GM12878 (cell line): ENCODE results near the gene PYHIN1. TPM values are rescaled to one million over a fixed set of nuclear protein-coding genes. Genes with fewer than 3 reads are reported as not detected.

Source experiments
- ATAC-seq: fragments of 200-7000 bp; cut with Tn5 transposase; 3 replicates; pipeline ENCODE4 v1.9.1; 2020; ENCODE audit warnings: mild to moderate bottlenecking, moderate library complexity
- BruUV-seq: library from RNA; stranded (reverse); fragments of 400-500 nt; replicated peaks from 2 replicates; lab custom pipeline; 2021; lab: Mats Ljungman, UMichigan
- CTCF ChIA-PET: fragments of 300-600 bp; sonication (Branson Sonifier 250); formaldehyde crosslinking; extraction: SDS; loops from one replicate; lab custom pipeline; 2021; ENCODE audit warnings: inconsistent platforms; lab: Yijun Ruan, JAX
- POLR2A ChIA-PET: fragments of 350-600 bp; formaldehyde crosslinking; extraction: SDS; loops from one replicate; lab custom pipeline; 2021; ENCODE audit warnings: inconsistent platforms; lab: Charles Lee
- RAD21 ChIA-PET: fragments of 300-600 bp; sonication (Branson Sonifier 250); formaldehyde crosslinking; loops from one replicate; lab custom pipeline; 2023; ENCODE audit warnings: antibody characterized with exemption; ENCODE audit not compliant: unreplicated experiment; lab: Charles Lee
- SMC1A ChIA-PET: fragments of 300-600 bp; sonication (Branson Sonifier 250); formaldehyde crosslinking; loops from one replicate; lab custom pipeline; 2023; ENCODE audit not compliant: unreplicated experiment, uncharacterized antibody; lab: Charles Lee
- DNase-seq: peaks from one replicate; pipeline ENCODE4 v3.0.0-alpha.2; 2011; ENCODE audit warnings: low read depth, low spot score
- FAIRE-seq: peaks from 3 replicates; lab custom pipeline; 2011; peaks lifted over from hg19 to GRCh38; lab: Jason Lieb, UNC
- H2AFZ ChIP-seq: 2 replicates; pipeline ENCODE4 v1.6.0; 2011; ENCODE audit warnings: low read depth, low read length, control low read depth; ENCODE audit not compliant: control insufficient read depth
- H3K27ac ChIP-seq: 2 replicates; pipeline ENCODE4 v1.5.1; 2011; ENCODE audit warnings: control low read depth; ENCODE audit not compliant: control insufficient read depth, insufficient read depth
- H3K27me3 ChIP-seq, 2 experiments: replicated peaks in 1 of 2; 2 replicates each; pipeline versions ENCODE4 v1.6.0 to v1.6.1; 2011; ENCODE audit warnings: low read length in 1 of 2; ENCODE audit not compliant: control insufficient read depth in 2 of 2, insufficient read depth in 2 of 2
- H3K36me3 ChIP-seq, 2 experiments: 2 replicates each; pipeline ENCODE4 v1.5.1; 2011; ENCODE audit warnings: low read length in 1 of 2; ENCODE audit not compliant: control insufficient read depth in 2 of 2, insufficient read depth in 2 of 2
- H3K4me1 ChIP-seq: 2 replicates; pipeline ENCODE4 v1.6.1; 2011; ENCODE audit warnings: mild to moderate bottlenecking, low read length, moderate library complexity, mixed read lengths; ENCODE audit not compliant: control insufficient read depth, insufficient read depth
- H3K4me2 ChIP-seq: 2 replicates; pipeline ENCODE4 v1.6.0; 2011; ENCODE audit warnings: control low read depth; ENCODE audit not compliant: control insufficient read depth, insufficient read depth
- H3K4me3 ChIP-seq: fragments of 200-600 bp; sonication (generic); 2 replicates; pipeline ENCODE4 v1.5.1; 2016
- H3K79me2 ChIP-seq: 2 replicates; pipeline ENCODE4 v1.6.0; 2011; ENCODE audit warnings: low read length; ENCODE audit not compliant: control insufficient read depth, insufficient read depth
- H3K9ac ChIP-seq: 2 replicates; pipeline ENCODE4 v1.8.0; 2011; ENCODE audit warnings: low read length, control low read depth, mixed read lengths; ENCODE audit not compliant: control insufficient read depth, insufficient read depth
- H3K9me3 ChIP-seq: replicated peaks from 3 replicates; pipeline ENCODE4 v1.5.1; 2011; ENCODE audit warnings: mild to moderate bottlenecking, low read length; ENCODE audit not compliant: control insufficient read depth, insufficient read depth
- H4K20me1 ChIP-seq: 2 replicates; pipeline ENCODE4 v1.6.0; 2011; ENCODE audit not compliant: control insufficient read depth, insufficient read depth
- PAX8 ChIP-seq: fragments of 450-650 bp; IDR thresholded peaks from 2 replicates; pipeline ENCODE4 v1.6.1; 2017; ENCODE audit warnings: mild to moderate bottlenecking, moderate library complexity
- POLR2AphosphoS2 ChIP-seq: IDR thresholded peaks from 2 replicates; pipeline ENCODE4 v1.6.1; 2011; ENCODE audit warnings: low read depth, mild to moderate bottlenecking, low read length, improper control_type of control experiment, moderate library complexity
- WRNIP1 ChIP-seq: IDR thresholded peaks from 2 replicates; pipeline ENCODE4 v1.6.1; 2011; ENCODE audit warnings: low read depth, low read length, improper control_type of control experiment, borderline replicate concordance
- WGBS: methylation state at CpG from one replicate; pipeline ENCODE4 v1.1.6; 2016; ENCODE audit warnings: low lambda C conversion rate; ENCODE audit not compliant: insufficient replicate concordance, insufficient coverage; ENCODE audit errors: missing lambda C conversion rate; 5-methylcytosine and 5-hydroxymethylcytosine counted together
- in situ Hi-C: fragments of 300-500 bp; cut with MboI; formaldehyde crosslinking; loops from 9 replicates; pipeline ENCODE4 v1.14.3; 2018; ENCODE audit warnings: mixed read lengths
- intact Hi-C: fragments of 100-400 bp; cut with micrococcal nuclease; formaldehyde crosslinking; loops from one replicate; pipeline ENCODE4 v1.14.2; 2022; ENCODE audit not compliant: unreplicated experiment
- polyA plus RNA-seq, 11 experiments: library from polyadenylated mRNA; depleted of rRNA in 4 of 11; unstranded in 6 of 11; stranded (reverse) in 5 of 11; fragments of >200 nt; fragmentation: Nextera tagmentation in 4 of 11; fragmentation: Illumina TruSeq in 1 of 11; extraction: Ambion mirVana in 4 of 11; extraction: Trizol in 1 of 11; gene quantifications; 1 replicate in 1 of 11; 2 replicates in 10 of 11; pipeline versions ENCODE4 v1.2.1 to v1.2.3, GENCODE V29; 2011 to 2016; ENCODE audit warnings: inconsistent platforms in 2 of 11, missing spikeins in 2 of 11, low read depth in 1 of 11
- total RNA-seq, 4 experiments: library from RNA; depleted of rRNA in 3 of 4; stranded (reverse); fragments of >200 nt in 3 of 4; fragmentation: Illumina TruSeq in 1 of 4; extraction: Trizol in 1 of 4; gene quantifications; 2 replicates each; pipeline versions ENCODE4 v1.2.1 to v1.2.3, GENCODE V29; 2013 to 2021
- TF ChIP-seq, protein P1 (sequence below): fragments of 450-650 bp; formaldehyde crosslinking; IDR thresholded peaks from 2 replicates; pipeline ENCODE4 v1.4.0; 2022; ENCODE audit warnings: mild to moderate bottlenecking, moderate library complexity

The PYHIN1 gene
- total and polyA plus RNA-seq, 10 of the 15 experiments (the other 5 are each of a cell fraction or from before 2014, with no cell fraction given) = 0.19 to 7.2 (median 0.38) TPM

DNA sequence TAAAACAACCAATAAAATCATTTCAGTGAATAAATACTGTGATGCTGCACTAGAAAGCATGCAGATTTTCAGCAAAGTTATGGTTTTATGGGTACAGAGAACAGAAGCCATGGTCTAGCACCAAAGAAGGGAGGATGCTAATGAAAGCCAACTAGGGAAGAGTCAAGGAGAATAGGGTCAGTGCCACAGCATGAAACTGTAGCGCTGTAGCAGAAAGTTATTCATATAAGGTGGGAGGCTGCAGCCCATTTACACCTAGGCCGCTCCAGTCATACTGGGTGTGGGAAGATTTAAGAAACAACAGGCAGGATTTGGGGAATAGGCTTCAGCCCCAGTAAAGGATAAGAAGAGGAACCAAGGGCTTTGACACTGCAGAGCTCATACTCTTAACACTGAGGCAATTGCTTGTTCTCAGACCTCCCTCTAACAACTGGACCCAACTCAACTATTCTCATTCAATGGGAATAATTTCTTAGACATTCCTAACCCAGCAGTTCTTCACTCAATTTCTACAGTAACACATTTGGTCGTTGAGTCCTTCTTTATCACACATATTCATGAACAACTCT is 82.7 kb downstream of the PYHIN1 start:
- peak overlapping the region; percentile 99 for H3K9ac ChIP-seq
- H2AFZ ChIP-seq = no peak overlapping the region
- BruUV-seq = no TSS peak
- H3K36me3 ChIP-seq = peaks cover 4 to 33% of the 10 kb centered on the region in 2 experiments; a peak in 3 of 4 replicates
- peak overlapping the region; percentile 98 for H3K4me2 ChIP-seq
- ChIA-PET POLR2A (interaction anchor here (1.5 to 4.5 kb wide), 3 partner anchors 54 to 62 kb away, joined by 6 to 18 read pairs (median 10); partner anchors contain the start of gene AIM2), RAD21 (interaction anchor here (0.9 to 1.5 kb wide), 3 partner anchors 27 to 62 kb away, joined by 3 to 6 read pairs (median 5); partner anchors contain the start of gene AIM2), SMC1A (interaction anchor here (0.9 to 2.7 kb wide), 4 partner anchors 54 to 74 kb away, joined by 3 to 18 read pairs (median 3); partner anchors contain the start of gene AIM2), CTCF (interaction anchor here (1.0 to 7.4 kb wide), 4 partner anchors 15 to 62 kb away, joined by 3 to 37 read pairs (median 4); partner anchors contain the start of gene AIM2)
- intact Hi-C loops = no loop called here
- H3K9me3 ChIP-seq = no peaks in the 10 kb centered on the region
- FAIRE-seq (no peak), ATAC-seq (peak; percentile 13), DNase-seq (no peak)
- H4K20me1 ChIP-seq = no peaks in the 10 kb centered on the region
- no peaks in the 10 kb centered on the region for H3K27me3 ChIP-seq
- in situ Hi-C loops = no loop called here
- peak overlapping the region; percentile 76 for H3K4me3 ChIP-seq
- peak overlapping the region; percentile 100 for H3K27ac ChIP-seq
- WGBS = 36% methylated on average over 3 of the region's 3 CpGs
- TF ChIP-seq PAX8 (no peak), WRNIP1 (peak; percentile 73; the same call in 1 of the 2 replicates), POLR2AphosphoS2 (0 out of 2 replicates have a peak, but pooled peaks have one; percentile 9)
- peaks cover 97% of the 10 kb centered on the region for H3K79me2 ChIP-seq
- H3K4me1 ChIP-seq = peaks cover 7% of the 10 kb centered on the region; the same call in 1 of the 2 replicates

DNA sequence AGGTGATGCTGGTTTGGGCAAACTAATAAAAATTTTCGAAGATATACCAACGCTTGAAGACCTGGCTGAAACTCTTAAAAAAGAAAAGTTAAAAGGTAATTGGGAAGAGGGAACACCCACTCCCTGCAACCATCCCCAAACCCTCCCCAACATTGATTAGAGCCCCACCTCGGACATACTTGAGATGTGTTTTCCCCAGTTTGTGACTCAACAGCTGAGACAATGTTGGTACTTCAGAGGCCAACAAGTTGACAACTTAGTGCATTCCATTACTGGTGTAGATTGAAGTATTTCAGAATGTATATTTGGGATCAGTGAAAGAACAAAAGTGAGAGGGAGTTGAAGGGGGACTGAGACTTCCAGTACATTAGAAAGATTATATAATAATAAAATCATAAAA is 83.5 kb downstream of the PYHIN1 start:
- peak overlapping the region; percentile 99 for H3K9ac ChIP-seq
- BruUV-seq = TSS peak; percentile 87
- no peak overlapping the region for H2AFZ ChIP-seq
- intact Hi-C loops = no loop called here
- no peaks in the 10 kb centered on the region for H4K20me1 ChIP-seq
- peaks cover 95% of the 10 kb centered on the region for H3K79me2 ChIP-seq
- RAD21 ChIA-PET = interaction anchor here (1.5 to 1.9 kb wide), 2 partner anchors 53 to 62 kb away, joined by 6 read pairs; partner anchors contain the start of gene AIM2
- in situ Hi-C loops = loop anchor here (5.0 kb wide), 1 partner anchor 37 kb away; no protein-coding TSS in a partner anchor
- TF ChIP-seq, protein P1, sequence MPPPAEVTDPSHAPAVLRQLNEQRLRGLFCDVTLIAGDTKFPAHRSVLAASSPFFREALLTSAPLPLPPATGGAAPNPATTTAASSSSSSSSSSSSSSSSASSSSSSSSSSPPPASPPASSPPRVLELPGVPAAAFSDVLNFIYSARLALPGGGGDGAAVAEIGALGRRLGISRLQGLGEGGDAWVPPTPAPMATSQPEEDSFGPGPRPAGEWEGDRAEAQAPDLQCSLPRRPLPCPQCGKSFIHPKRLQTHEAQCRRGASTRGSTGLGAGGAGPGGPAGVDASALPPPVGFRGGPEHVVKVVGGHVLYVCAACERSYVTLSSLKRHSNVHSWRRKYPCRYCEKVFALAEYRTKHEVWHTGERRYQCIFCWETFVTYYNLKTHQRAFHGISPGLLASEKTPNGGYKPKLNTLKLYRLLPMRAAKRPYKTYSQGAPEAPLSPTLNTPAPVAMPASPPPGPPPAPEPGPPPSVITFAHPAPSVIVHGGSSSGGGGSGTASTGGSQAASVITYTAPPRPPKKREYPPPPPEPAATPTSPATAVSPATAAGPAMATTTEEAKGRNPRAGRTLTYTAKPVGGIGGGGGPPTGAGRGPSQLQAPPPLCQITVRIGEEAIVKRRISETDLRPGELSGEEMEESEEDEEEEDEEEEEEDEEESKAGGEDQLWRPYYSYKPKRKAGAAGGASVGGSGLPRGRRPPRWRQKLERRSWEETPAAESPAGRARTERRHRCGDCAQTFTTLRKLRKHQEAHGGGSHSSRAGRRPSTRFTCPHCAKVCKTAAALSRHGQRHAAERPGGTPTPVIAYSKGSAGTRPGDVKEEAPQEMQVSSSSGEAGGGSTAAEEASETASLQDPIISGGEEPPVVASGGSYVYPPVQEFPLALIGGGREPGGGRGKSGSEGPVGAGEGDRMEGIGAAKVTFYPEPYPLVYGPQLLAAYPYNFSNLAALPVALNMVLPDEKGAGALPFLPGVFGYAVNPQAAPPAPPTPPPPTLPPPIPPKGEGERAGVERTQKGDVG (CRISPR knock-in tag) = no peak
- 13% methylated on average over 3 of the region's 3 CpGs for WGBS
- H3K36me3 ChIP-seq = peaks cover 4 to 40% of the 10 kb centered on the region in 2 experiments; a peak in 3 of 4 replicates
- FAIRE-seq (no peak), ATAC-seq (peak; percentile 7; the same call in 1 of the 3 replicates), DNase-seq (no peak)
- peak overlapping the region; percentile 98 for H3K4me2 ChIP-seq
- H3K4me1 ChIP-seq = peaks cover 7% of the 10 kb centered on the region
- peak overlapping the region; percentile 100 for H3K27ac ChIP-seq
- POLR2A ChIA-PET = interaction anchor here (1.3 to 4.5 kb wide), 4 partner anchors 53 to 62 kb away, joined by 4 to 18 read pairs (median 8); partner anchors contain the start of gene AIM2
- H3K9me3 ChIP-seq = no peaks in the 10 kb centered on the region
- H3K4me3 ChIP-seq = peak overlapping the region; percentile 76
- no peaks in the 10 kb centered on the region for H3K27me3 ChIP-seq
- SMC1A ChIA-PET = interaction anchor here (0.9 to 2.7 kb wide), 6 partner anchors 25 to 73 kb away, joined by 3 to 18 read pairs (median 4); partner anchors contain the start of gene AIM2
- CTCF ChIA-PET = interaction anchor here (1.3 to 7.4 kb wide), 3 partner anchors 15 to 62 kb away, joined by 3 to 37 read pairs (median 4); partner anchors contain the start of gene AIM2
